Adipose tissue (tissue), 3 donors: ENCODE measurements around the gene NKTR. TPM values are rescaled to one million over a fixed set of nuclear protein-coding genes. Genes with fewer than 3 reads are reported as not detected.

Experiments
- H3K27ac ChIP-seq: one replicate; pipeline ENCODE4 v1.5.1; 2013; ENCODE audit warnings: low read depth, low read length
- WGBS, 3 donors: extraction: QIAGEN DNeasy Blood & Tissue Kit; methylation state at CpG; one replicate each; pipeline ENCODE4 v1.1.7; 2013; 5-methylcytosine and 5-hydroxymethylcytosine counted together
- polyA plus RNA-seq, 3 donors: library from polyadenylated mRNA; stranded (reverse); fragments of 200-250 nt; gene quantifications; one replicate each; pipeline ENCODE4 v1.2.3, GENCODE V29; 2013
- donor health status: healthy with polysubstance abuse.
- donor health status: Bipolar disorder and iron deficiency.
- donor health status: healthy.

NKTR gene
- polyA plus RNA-seq, 3 donors, result 15.3 to 27.9 (median 20.2) TPM

DNA sequence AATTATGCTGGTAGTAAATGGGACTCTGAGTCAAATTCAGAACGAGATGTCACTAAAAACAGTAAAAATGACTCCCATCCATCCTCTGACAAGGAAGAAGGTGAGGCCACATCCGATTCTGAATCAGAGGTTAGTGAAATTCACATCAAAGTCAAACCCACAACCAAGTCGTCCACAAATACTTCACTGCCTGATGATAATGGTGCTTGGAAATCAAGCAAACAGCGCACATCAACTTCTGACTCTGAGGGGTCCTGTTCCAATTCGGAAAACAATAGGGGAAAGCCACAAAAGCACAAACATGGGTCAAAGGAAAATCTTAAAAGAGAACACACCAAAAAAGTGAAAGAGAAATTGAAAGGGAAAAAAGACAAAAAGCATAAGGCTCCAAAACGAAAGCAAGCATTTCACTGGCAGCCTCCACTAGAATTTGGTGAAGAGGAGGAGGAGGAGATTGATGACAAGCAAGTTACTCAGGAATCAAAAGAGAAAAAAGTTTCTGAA lies 37.9 kb downstream of the NKTR start:
- no peak overlapping the region for H3K27ac ChIP-seq
- WGBS, 3 donors, result 77 to 84% (median 78%) methylated on average over 6 of the region's 6 CpGs

DNA sequence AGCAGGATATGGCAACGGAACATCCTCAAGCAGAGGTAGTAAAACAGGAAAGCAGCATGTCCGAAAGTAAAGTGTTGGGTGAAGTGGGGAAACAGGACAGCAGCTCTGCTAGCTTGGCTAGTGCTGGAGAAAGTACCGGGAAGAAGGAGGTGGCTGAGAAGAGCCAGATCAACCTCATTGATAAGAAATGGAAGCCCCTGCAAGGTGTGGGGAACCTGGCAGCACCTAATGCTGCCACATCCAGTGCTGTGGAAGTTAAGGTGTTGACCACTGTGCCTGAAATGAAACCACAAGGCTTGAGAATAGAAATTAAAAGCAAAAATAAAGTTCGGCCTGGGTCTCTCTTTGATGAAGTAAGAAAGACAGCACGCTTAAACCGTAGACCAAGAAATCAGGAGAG lies 38.7 kb downstream of the NKTR start:
- no peak overlapping the region for H3K27ac ChIP-seq
- 79 to 93% (median 81%) methylated on average over 6 of the region's 6 CpGs for WGBS, 3 donors

DNA sequence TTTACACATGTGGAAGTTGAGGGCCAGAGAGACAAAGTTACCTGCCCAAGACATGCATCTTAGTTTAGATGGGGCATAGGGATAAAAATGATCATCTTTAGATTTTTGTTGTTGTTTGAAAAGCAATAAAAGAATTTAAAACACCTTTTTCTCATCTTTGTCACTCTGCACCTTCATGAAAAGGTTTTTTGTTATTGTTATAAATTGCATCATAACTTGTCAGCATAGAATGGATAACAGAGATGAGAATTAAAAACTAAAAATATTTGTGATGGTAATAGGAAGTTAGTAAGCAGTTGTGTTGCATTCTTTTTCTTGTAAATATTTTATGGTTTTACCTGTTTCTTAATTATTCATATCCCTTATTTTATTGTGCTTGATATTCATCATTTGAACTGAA lies 39.6 kb downstream of the NKTR start:
- H3K27ac ChIP-seq, result no peak overlapping the region

DNA sequence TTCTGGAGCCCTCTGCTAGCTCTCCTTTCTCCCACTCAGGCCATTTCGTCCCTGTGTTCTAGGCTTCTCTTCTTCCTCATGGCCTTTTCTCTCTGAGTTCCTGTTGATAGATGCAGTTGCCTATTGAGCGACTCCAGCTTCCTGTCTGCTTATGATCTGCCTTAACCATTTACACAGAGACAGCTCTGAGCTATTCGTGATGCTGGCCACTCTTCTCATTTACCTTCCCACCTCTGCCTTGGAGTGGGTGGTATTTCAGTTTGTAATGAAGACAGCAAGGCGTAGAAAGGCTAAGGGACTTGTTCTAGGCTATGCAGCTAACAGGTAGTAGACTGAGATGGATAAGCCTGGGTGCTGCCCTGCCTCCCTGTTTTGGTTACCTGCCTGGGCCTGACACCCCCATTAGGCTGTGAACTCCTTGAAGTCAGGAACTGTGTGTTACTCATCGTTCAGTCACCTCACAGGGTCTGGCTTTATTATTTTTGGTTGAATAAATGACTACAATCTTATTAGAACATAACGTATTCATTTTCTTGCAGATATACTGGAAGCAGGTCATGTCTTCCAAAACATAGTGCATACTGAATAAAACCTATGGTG lies 40.4 kb downstream of the NKTR start:
- no peak overlapping the region for H3K27ac ChIP-seq
- 77 to 93% (median 92%) methylated on average over 6 of the region's 6 CpGs for WGBS, 3 donors

DNA sequence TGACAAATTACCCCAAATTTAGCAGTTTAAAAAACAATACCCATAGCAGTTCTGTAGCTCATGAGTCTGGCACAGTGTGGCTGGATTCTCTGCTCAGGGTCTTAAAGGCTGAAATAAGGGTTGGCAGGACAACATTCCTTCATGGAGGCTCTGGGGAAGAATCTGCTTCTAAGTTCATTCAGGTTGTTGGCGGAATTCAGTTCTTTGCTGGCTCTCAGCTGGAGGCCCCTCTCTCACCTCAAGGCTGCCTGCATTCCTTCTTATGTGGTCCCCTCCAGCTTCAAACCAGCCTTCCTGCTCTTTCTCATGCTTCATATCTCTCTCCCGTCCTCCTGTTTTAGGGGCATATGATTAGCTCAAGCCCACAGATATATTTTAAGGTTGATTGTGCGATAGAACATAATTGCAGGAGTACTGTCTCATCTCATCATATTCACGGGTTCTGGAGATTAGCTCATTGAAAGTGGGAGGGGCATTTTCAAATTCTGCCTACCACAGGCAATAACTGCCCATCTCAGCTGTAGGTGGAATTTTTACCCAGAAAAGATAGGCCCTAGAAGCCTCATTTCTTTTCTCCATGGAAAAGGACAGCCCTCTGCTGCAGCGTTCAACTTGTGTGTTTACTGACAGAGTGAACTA lies 47.5 kb downstream of the NKTR start:
- H3K27ac ChIP-seq, result no peak overlapping the region
- WGBS, 3 donors, result 77 to 81% (median 80%) methylated on average over 5 of the region's 5 CpGs

DNA sequence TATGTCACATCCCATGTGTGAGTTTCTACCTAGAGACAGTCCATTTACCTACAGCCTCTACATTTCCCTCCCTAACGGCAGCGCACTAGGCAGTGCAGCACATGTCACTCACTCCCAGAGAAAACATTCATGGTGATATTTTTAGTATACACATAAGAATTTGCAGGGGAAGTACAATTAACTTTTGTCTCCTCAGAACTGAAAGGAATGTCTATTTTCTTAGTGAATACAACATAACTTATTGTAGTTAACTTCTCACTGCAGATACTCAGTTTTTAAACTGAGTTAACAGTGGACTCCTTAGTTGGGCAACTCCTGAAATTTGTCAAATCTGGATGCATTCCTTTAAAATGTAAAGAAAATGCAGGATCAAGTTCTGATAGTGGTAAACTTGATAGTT lies 48.5 kb downstream of the NKTR start:
- WGBS, 3 donors, result 83 to 89% (median 86%) methylated on average over 2 of the region's 2 CpGs
- H3K27ac ChIP-seq, result no peak overlapping the region

DNA sequence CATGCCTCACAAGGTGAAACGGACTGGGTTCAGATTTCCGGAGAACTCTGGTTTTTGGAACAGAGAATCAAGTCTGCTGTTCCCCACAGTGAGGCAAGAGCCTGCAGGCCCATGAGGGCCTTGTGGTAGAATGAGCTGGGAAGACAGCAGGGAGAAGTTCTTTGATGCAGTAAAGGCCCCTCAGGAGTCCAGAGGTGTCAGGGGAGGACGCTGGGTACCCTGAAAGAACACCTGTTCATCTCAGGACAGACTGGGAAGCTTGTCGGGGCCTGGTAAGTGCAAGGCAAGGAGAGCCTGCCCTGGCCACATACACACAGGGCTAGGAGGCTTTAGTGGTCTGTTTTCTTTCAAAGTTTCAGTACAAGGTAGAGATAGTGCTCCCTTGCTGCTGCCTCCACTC lies 49.3 kb downstream of the NKTR start:
- no peak overlapping the region for H3K27ac ChIP-seq
- WGBS, 3 donors, result 67 to 84% (median 74%) methylated on average over 4 of the region's 4 CpGs

DNA sequence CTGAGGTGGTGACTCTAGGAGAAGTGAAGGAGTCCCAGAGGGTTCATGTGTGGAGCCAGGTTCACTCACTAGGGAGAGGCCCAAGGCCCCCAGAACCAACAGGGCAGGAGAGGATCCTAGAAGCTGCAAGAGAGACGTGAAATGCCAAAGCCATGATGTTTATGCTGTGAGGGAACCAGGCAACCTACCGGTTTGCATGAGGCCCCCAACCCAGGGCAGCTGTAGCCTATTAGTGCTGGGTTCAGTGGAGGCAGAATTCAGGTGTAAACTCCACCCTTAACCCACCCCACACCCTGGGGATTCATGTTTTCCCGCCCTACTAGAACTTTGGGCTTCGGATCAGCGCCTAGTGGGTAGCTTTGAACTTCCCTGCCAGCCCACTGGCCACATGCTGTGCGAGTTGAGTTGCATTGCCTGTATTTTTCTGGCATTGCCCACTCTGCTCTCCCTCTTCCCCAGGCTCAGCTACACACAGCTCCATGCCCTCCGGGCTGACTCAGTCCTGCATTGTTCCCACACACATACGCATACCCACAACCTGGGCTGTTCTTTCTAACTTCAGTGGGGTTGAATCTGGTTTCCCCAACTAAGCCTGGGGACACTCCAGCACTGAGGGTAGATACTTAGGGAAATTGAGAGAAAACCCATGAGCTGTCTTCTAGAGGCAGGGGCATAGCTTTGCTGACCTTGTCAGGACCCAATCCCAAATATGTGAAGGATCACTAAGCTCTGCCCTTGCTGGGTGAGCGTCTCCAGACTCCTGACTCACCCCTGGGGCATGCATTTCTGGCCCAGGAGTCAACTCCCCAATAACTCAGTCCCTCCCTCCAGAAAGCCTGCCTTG lies 51.0 kb downstream of the NKTR start:
- 86 to 88% (median 86%) methylated on average over 9 of the region's 9 CpGs for WGBS, 3 donors
- H3K27ac ChIP-seq, result no peak overlapping the region

DNA sequence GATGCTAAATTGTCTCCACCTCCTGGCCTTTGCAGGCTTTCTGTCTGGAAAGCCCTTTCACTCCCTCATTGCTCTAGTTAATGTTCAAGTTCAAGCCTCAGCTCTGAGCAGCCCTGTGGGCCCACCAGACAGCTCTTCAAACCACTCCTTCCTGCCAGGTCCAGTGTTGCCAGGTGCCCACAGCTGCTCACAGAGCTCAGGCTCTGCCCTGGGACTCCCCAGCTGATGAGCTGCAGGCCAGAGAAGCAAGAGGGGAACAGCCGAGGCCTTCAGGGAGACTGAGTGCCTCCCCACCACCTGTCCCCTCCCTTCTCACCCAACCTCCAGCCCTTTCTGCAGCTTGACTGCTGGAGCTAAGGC lies 51.7 kb downstream of the NKTR start:
- 21 to 78% (median 50%) methylated on average over 1 of the region's 1 CpG for WGBS, 3 donors
- no peak overlapping the region for H3K27ac ChIP-seq

DNA sequence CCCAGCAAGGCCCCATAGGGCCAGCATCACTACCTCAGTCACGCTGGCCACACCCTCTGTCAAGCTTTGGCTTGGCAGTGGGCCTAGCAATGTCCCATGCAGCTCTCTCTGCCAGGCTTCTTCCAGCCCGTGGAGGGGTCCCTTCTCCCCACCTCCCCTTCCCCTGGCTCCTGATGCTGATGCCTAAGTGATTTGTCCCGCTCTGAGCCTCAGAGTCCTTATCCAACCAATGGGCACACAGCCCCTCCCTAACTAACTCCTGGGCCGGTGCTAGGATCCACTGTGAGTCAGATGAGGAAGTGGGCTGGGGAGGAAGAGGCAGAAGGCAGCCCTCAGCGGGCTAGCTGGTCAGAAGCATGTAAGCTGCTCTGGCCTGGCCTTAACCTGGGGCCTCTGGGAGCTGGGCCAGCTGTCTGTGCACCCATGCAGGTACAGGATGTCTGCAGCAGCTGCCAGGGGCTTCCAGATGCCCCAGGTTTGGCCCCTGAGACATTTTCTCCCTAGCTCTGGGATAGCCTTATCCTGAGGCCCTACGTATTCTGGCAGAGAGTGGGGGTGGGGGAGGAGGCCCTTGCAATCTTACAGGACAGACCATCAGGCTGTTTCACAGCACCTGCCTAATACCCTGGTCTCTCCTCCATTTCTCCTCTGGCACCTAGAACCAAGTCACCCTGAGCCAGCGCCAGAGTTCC lies 52.3 kb downstream of the NKTR start:
- 22 to 32% (median 22%) methylated on average over 7 of the region's 7 CpGs for WGBS, 3 donors
- no peak overlapping the region for H3K27ac ChIP-seq

DNA sequence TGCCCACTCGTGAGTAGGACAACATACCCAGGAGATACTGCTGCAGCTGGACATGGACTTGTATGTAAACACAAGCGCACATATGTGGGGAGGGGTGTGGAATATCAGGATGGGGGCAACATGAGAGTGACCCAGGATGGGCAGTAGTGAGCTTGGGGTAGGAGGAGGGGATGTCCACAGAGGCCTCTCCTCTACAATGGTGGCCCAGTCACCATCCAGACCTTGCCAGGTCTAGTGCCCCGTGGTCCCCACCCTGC lies 52.7 kb downstream of the NKTR start:
- 23 to 33% (median 32%) methylated on average over 3 of the region's 3 CpGs for WGBS, 3 donors

DNA sequence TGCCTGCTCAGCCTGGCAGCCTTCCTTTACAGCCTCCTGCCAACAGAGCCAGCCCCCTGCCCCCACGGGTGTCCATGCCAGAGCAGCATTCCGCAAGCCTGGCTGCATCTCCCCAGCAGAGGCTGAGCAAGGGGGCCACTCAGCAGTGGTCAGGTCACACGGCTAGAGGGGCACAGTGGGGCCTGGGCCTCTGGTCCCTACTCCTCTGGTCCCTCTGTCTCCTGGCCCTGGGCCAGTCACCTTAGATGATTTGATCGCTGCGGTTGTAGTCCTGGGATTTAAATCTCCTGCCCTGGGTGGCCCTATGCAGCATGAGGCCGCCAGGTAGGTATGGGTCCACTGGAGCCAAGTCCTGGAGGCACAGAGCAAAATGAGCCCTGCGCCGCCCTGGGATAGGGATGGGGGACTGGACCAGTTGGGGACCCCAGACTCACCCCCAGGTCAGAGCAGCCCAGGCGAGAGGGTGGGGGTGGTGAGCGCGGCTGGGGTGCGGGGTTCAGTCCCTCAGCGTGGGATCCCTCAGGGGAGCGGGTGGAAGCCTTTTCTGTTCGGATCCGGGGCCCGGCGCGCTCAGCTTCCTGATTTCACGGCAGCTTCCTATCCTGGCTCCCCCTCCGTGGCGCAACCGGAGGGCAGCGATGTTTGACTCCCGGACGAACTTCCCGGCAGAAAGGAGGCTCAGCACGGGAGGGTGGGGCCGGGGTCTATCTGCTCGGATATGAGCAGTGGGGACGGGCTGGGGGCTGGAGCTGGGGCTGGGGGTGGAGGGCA lies 53.3 kb downstream of the NKTR start, which contains the start of gene ZBTB47:
ZBTB47 (plus strand) TSS at position 138 of the 771 bp plus-strand sequence. CDS start 4,659 bp downstream, outside the sequence.
- peak within 1 kb of the TSS; percentile 64 for H3K27ac ChIP-seq
- 5 to 6% (median 6%) methylated on average over 30 to 31 of the region's 31 CpGs for WGBS, 3 donors

More for the DNA sequence above, 52.7 kb downstream of the NKTR start:
- H3K27ac ChIP-seq, result peak overlapping the region; percentile 64

DNA sequence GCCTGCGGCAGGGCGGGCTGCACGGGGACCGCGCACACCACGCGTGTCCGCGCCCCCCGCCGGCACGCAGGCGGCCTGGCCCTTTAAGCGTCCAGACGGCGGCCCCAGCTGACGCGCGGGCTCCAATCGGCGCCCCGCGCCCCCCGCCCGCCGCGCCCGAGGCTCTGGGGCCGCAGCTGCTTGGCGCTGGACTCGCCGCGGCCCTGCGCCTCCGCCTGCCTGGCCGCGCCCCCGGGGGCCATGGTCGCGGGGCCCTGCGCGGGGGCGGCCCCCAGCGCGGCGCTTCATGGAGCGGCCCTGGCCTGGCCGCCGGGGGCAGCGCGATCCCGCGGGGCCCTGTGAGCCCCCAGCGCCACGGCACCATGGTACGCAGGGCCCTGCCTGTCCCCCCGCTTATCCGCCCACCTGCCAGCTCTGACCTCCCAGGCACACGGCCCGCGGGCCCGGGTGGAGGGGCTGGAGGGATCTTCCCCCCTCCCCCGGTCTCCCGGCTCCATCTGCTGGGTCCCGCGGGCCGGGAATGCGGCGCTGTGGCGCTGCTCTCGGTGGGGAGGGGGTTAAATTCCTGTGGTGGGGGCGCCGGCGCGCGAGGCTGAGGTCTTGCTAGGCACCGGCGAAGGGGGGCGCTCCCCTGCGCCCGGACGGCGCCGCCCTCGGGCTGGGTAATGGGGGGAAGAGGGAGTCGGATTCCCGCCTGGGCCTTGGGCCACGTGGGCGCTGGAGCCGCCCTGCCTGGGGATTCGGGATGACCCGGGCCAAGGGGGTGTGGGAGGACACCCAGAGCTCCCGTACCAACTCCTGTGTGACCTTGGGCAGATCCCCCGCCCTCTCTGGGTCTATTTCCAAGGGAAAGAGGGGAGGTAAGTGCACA lies 54.1 kb downstream of the NKTR start:
- 1% methylated on average over 59 to 94 of the region's 94 CpGs for WGBS, 3 donors
- peak overlapping the region; percentile 64 for H3K27ac ChIP-seq

DNA sequence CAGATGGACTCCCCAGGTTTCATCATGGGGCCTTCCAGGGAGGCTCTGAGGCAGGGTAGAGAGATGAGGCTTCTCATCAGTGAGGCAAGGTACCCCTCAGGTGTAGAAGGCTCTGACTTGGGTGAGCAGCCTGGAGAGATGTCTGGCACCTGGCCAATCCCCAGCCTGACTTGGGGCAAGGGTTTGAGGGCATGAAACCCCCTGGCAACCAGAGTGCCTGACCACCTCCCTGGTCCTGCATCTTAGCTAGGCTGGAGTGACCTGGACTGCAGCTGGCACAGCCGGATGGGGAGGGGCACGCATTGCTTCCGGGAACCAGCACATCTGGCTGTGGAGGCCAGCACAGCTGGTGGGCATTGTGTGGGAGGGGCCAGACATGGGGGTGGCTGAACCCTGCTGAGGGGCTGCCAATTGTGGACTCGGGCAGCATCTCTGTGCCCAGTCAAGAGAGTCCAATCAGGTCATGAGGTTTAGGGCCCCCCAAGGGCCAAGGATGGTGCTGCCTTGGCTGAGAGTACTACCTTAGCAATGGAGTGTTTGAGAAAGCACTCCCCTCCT lies 54.9 kb downstream of the NKTR start:
- 32 to 67% (median 67%) methylated on average over 4 of the region's 4 CpGs for WGBS, 3 donors

DNA sequence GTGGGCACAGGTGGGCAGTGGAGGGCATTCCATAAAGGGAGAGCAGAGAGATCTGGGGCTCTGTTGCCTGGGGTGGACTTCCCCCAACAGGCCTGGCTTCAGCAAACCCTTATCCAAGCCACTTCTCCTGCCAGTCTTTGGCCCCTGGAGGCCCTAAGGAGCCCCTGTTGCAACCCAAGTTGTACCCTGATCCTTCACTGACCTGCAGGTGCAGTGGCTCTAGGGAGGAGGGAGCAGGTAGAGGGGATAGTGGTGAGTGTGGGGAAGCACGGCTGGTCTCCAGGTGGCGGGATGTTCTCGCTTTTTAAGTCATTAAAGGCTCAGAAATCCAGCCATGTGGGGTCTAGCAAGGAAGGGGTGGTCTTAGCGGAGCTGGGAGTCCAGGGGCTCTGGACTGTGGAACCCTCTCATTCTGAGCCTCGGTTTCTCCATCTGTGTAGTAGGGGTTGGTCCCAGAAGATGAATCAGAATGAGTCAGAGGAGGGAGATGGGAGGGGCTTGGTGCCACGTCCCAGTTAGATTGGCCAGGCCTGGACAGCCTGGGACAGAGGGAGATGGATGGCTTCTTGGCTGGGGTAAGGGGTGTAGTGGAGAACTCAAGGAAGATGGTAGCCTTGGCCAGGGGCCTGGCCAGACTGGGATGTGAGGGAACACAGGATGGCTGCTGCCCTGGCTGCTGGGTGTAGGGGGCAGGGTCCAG lies 55.6 kb downstream of the NKTR start:
- no peak overlapping the region for H3K27ac ChIP-seq
- WGBS, 3 donors, result 79 to 87% (median 82%) methylated on average over 6 of the region's 6 CpGs

More for the DNA sequence above, 54.9 kb downstream of the NKTR start:
- no peak overlapping the region for H3K27ac ChIP-seq

DNA sequence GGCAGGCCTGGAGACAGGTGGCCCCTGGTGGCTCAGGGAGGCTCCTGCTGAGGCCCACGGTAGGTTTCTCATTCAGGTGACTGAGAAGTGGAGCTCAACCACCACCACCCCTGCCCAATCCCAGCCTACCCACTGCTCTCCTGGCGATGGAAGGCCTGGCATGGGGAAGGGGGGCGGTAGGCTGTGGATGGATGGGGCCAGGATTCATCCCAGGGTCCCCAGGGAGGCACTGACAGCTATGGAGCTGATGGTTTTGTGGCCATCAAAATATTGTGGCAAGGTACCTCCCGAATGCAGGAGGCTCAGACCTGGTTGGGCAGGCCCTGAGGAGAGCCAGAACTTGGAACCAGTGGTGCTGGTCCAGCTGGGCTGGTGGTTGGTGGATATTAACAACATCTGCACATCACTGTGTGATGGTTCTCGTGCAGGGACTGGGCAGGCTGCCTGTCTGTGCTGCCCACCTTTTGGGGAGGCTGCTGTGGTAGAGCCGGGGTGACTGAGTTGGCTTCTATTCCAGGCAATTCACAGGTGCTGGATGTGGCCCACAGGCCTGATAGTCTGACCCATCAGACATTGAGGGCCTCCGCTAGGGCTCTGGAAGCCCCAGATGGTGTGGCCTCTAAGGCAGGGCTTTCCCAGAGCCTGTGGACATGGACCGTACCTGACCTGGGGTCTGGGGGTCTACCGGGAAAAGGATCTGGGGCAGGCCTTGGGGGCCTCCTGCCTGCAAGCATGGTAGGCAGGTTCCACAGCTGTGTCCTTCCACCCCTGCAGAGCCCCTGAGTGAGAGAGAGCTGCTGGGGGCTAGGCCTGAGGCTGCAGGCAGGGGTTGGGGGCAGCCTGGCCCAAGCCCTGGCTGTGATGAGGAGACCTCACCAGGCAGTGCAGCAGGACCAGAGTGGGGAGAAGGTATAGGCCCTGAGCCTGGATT lies 56.5 kb downstream of the NKTR start:
- no peak overlapping the region for H3K27ac ChIP-seq
- WGBS, 3 donors, result 87 to 94% (median 91%) methylated on average over 9 of the region's 9 CpGs
